ENCODE data around the gene C4BPB.

C4BPB gene

DNA sequence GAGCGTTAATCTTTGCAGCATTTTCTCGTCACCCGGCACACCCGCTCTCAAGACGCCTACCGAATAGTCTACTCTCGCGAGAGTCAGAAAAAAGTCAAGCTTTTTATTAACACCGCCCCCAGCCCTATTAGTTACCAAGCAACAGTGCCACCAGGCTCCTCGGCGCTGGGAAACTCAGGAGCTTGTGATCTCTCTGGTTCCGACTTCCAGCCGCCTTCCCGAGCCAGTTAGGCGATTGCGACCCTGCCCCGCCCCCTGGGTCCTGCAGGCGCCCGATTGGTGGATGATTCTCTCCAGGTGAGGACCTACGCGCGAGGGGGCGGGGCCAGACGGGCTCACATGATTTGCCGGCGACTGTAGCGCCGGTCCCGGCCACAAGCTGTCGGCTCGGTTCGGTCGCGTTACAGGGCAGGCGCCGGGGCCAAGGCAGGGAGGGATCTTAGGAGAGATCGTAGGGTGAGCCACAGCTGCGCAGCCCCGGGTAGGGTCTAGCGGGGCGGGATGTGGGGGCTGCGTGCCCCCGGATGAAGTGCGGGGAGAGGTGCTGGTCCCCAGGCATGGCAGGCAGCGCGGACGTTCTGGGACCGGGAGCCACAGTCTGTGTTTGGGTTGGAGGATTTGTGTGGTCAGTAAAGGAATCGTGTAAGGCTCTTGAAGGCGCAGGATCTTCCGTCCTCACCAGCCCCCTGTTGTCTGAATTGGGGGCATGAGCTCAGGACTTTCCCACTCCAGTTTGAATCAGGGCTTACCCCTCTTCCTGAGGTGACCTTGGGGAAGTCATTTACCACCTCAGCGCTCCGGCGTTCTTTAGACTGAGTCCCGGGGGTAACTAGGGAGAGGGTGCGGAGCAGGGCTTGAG lies 35.5 kb upstream of the C4BPB start, which contains the start of gene PFKFB2:
Gene PFKFB2, plus strand, starts transcription at position 365 of the 859 bp plus-strand sequence. CDS start 1,443 bp downstream, outside the sequence.
- TF ChIP-seq, protein P1, sequence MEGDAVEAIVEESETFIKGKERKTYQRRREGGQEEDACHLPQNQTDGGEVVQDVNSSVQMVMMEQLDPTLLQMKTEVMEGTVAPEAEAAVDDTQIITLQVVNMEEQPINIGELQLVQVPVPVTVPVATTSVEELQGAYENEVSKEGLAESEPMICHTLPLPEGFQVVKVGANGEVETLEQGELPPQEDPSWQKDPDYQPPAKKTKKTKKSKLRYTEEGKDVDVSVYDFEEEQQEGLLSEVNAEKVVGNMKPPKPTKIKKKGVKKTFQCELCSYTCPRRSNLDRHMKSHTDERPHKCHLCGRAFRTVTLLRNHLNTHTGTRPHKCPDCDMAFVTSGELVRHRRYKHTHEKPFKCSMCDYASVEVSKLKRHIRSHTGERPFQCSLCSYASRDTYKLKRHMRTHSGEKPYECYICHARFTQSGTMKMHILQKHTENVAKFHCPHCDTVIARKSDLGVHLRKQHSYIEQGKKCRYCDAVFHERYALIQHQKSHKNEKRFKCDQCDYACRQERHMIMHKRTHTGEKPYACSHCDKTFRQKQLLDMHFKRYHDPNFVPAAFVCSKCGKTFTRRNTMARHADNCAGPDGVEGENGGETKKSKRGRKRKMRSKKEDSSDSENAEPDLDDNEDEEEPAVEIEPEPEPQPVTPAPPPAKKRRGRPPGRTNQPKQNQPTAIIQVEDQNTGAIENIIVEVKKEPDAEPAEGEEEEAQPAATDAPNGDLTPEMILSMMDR (IDR thresholded peaks at IDR 0.05; ENCODE audit: low read depth, low read length, missing control alignments): no peak
- DNase-seq (ENCODE audit: low read depth): peak; percentile 89
- in situ Hi-C loops (cut with HindIII; ENCODE audit: low sequenced_read_pairs): no loop called here
- peak within 1 kb of the TSS; percentile 67 for H3K4me3 ChIP-seq (ENCODE audit: low read depth, low read length)

DNA sequence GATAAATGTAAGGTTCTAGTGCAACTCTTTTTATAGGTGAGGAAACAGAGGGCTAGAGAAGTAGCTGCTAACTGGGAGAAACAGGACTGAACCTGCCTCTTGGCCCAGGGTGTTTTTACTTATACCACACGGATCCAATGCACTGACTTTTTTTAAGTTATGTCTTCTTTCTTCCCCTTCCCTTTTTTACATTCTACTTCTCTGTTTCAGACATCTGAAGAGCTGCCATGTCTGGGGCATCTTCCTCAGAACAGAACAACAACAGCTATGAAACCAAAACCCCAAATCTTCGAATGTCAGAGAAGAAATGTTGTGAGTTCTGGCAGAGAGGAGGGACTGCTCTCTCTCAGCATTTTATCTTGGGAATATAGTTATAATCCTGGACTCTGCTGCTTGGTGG lies 34.2 kb upstream of the C4BPB start:
- TF ChIP-seq, protein P1 (IDR thresholded peaks at IDR 0.05; ENCODE audit: low read depth, low read length, missing control alignments): no peak
- in situ Hi-C loops (cut with HindIII; ENCODE audit: low sequenced_read_pairs): no loop called here
- DNase-seq (ENCODE audit: low read depth): no peak
- H3K4me3 ChIP-seq (ENCODE audit: low read depth, low read length): no peak overlapping the region

DNA sequence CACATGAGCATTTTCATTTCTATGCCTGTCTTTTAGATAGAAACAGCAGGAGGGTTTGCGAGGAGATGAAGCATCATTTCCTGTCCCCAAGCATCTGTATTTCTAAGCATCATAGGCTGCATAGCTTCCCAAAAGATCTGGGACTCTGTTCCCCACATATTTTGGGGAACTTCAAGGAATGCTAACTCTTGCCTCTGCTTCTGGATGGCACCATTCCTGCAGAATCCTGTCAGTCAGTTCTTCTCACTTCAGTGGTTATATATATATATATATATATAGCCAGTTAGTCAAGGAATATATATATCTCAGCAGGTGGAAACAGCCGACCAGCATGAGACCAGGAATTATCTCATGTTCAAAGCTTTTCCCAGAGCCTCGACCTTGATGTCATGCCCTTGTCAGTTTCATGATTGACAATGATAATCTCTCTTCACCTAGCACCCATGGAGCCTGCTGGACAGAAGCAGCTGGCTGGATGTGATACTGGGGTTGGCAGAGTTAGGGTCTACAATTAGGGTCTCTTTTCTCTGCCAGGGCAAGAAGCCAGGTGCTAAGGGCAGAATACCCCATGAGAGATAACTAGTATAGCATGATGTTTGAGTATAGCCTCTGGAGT lies 33.2 kb upstream of the C4BPB start:
- TF ChIP-seq, protein P1 (IDR thresholded peaks at IDR 0.05; ENCODE audit: low read depth, low read length, missing control alignments): no peak
- DNase-seq (ENCODE audit: low read depth): no peak
- no peak overlapping the region for H3K4me3 ChIP-seq (ENCODE audit: low read depth, low read length)
- in situ Hi-C loops (cut with HindIII; ENCODE audit: low sequenced_read_pairs): no loop called here

DNA sequence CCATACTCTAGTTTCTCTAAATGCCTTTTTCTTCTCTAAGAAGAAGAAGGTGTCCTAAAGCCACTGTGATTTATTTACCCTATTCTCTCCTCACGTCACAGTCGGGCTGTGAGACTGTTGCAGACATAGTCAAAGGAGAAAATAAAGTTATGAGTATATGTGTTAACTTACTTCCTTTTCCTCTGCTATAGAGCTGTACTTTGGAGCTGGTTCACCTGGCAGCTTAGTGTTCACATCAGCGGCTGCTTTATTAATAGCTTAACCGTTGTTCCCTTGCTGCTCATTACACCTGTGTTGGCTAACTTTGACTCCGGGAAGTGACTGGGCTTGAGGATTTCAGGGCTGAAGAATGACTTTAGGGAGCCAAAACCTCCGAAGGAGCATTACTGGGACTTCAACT lies 32.0 kb upstream of the C4BPB start:
- in situ Hi-C loops (cut with HindIII; ENCODE audit: low sequenced_read_pairs): no loop called here
- TF ChIP-seq, protein P1 (IDR thresholded peaks at IDR 0.05; ENCODE audit: low read depth, low read length, missing control alignments): no peak
- H3K4me3 ChIP-seq (ENCODE audit: low read depth, low read length): no peak overlapping the region
- no peak for DNase-seq (ENCODE audit: low read depth)

DNA sequence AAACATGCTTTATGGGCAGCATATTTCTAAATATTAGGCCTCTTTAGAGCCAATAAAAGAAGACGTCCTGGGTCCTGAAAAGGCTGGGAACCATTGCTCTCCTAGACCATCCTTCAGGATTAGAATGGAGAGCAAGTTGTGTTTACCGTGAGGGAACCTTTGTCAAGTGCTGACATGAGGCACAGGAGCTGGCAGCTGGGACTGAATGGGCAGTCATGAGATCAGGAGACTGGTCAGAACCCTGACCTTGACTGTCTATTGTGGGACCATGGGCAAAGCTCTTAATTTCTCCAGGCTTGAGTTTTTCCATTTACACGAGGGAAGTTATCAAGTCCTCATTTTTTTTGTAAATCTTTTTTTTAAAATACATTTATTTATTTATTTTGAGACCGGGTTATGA lies 30.4 kb upstream of the C4BPB start:
- in situ Hi-C loops (cut with HindIII; ENCODE audit: low sequenced_read_pairs): no loop called here
- TF ChIP-seq, protein P1 (IDR thresholded peaks at IDR 0.05; ENCODE audit: low read depth, low read length, missing control alignments): no peak
- no peak overlapping the region for H3K4me3 ChIP-seq (ENCODE audit: low read depth, low read length)
- no peak for DNase-seq (ENCODE audit: low read depth)

DNA sequence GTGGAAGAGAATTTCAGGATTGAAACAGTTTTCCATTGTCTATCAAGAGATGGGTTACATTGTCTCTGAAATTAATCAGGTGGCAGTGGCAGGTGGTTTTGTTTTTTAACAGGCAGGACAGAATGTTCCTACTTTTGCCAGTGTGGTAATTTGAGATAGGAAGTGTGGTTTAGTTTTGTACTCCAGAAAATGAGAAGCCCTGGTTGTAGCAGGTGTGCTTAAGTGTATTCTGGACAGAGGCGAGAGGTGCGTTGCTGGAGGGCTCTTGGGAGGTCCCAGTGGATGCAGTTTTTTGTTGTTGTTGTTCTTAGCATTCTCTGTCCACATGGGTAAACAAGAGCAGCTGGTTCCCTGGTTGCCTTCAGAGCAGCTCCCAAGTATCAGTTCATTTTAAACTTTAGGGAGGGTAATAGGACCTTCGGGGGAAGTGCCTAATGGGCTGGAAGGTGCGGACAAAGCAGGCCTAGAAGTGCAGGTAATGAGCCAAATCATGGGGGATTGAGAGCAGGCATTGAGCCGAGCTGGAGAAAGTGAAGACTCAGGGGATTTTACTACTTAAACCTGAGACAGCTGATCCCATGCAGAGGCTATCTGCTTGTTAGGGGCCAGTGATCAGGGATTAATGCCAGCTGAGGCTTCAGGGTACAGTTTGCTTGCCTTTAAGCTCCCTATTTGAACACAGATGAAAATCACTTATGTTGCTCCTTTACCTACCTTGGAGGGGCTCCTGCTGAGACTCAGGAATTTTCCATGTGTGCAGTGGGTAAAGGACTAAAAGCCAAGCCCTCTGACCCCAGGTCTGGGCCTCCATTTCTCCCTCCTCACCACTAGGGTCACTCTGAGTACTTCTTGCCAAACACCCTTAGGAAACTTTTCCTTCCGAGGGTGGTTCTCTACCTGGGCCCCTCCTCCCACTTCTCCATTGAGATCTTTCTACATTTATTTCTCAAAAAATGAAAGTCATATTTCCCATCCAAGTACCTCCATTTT lies 29.5 kb upstream of the C4BPB start:
- DNase-seq (ENCODE audit: low read depth): no peak
- H3K4me3 ChIP-seq (ENCODE audit: low read depth, low read length): no peak overlapping the region
- in situ Hi-C loops (cut with HindIII; ENCODE audit: low sequenced_read_pairs): no loop called here
- TF ChIP-seq, protein P1 (IDR thresholded peaks at IDR 0.05; ENCODE audit: low read depth, low read length, missing control alignments): no peak

Measured in astrocyte of the cerebellum (primary cell).